HG03045 (cell line): ENCODE data around the gene KCP.

Experiments
- ATAC-seq: cut with Tn5 transposase; IDR thresholded peaks from one replicate; pipeline ENCODE4 v1.9.1; 2021; ENCODE audit warnings: mild to moderate bottlenecking, moderate library complexity; ENCODE audit not compliant: unreplicated experiment

KCP gene

DNA sequence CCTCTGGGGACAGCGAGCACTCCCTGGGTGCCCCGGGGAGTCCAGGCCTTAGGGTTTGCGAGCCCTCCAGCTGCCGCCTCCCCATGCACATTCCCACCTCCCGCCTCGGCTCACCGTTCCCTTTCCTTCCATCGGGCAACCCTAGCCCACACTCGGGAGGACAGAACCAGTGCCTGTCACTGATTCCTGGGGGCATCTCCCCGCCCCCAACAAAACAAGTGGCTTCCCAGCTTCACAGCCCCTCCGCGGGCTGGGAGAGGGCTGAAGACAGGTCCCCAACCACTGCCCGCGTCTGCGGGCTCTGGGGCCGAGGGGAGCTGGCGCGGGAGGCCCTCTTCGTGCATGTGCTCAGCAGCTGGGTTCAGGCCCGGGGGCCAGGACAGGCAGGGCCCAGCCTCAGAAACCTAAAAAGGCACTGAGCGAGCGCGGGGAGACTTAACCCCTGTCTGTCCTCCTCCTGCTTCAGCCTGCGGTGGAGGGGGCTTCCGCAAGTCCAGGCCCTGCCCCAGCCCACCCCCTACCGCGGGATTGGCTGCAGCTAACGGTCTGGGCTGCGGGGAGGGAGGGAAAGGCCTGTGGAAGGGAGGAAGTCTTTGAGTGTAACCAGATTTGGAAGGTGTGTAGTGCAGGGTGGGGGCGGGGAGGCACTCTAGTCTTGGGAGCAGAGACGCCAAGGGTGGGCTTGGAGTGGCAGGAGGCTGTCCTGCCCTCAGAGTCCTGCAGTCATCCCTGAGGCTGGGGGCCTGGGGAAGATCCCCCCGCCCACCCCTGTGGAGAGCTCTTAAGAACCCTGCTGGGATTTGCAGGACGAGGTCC lies 79.1 kb downstream of the KCP start:
- ATAC-seq: no peak

DNA sequence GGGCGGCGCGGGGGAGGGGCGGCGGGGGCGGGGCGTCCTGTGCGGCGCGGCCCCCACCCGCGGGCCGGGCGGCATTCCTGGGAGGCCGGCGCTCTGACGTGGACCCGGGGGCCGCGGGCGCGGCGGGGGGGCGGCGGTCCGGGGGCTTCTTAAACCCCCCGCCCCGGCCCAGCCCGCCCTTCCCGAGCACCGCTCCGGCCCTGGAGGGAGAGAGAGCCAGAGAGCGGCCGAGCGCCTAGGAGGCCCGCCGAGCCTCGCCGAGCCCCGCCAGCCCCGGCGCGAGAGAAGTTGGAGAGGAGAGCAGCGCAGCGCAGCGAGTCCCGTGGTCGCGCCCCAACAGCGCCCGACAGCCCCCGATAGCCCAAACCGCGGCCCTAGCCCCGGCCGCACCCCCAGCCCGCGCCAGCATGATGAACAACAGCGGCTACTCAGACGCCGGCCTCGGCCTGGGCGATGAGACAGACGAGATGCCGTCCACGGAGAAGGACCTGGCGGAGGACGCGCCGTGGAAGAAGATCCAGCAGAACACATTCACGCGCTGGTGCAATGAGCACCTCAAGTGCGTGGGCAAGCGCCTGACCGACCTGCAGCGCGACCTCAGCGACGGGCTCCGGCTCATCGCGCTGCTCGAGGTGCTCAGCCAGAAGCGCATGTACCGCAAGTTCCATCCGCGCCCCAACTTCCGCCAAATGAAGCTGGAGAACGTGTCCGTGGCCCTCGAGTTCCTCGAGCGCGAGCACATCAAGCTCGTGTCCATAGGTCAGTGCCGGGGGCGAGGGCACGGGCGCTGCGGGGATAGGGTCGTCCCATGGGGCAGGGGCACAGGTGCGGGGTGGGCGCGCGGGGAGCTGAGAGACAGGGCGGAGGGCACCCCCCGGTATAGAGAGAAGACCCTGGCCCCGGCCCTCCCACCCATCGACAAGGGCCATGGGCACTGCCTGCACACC lies 80.0 kb downstream of the KCP start, which contains the start of gene FLNC:
TSS of gene FLNC (plus strand) at position 176 of the 947 bp plus-strand sequence. CDS start at position 408, 232 bp downstream.
- no peak for ATAC-seq

DNA sequence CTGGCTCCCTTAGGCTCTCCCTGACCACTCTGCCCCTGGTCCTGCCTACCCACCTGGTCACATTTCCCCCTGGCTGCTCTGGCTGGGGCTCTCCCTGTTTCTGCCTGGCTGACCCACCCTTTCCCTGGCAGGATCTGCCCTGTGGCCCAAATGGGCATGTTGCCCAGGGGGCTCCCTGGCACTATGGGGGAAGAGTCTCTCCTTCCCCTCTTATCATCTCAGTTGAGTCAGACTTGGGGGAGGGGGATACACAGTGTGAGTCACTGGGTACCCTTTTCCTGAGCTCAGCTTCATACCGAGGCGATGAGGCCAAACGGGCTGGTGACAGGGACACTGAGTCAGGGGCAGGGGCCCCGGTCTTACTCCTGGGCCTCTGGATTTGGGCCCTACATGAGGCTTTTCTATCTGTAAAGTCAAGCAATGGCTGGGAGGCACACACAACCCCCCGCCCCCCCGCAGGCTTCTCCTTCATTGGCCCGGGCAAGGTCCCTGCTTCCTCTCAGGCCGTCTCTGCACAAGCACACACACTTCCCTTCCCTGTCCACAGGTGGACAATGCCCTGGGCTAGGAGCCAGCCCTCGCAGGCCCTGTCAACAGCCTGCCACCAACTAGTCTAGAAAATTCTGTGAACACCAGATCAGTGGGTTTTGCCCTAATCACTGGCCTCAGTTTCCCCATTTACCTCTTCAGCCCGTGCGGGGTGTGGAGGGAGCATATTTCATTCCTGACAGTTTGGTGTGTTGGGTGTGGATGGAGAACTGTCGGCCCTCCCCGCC lies 80.9 kb downstream of the KCP start:
- no peak for ATAC-seq

DNA sequence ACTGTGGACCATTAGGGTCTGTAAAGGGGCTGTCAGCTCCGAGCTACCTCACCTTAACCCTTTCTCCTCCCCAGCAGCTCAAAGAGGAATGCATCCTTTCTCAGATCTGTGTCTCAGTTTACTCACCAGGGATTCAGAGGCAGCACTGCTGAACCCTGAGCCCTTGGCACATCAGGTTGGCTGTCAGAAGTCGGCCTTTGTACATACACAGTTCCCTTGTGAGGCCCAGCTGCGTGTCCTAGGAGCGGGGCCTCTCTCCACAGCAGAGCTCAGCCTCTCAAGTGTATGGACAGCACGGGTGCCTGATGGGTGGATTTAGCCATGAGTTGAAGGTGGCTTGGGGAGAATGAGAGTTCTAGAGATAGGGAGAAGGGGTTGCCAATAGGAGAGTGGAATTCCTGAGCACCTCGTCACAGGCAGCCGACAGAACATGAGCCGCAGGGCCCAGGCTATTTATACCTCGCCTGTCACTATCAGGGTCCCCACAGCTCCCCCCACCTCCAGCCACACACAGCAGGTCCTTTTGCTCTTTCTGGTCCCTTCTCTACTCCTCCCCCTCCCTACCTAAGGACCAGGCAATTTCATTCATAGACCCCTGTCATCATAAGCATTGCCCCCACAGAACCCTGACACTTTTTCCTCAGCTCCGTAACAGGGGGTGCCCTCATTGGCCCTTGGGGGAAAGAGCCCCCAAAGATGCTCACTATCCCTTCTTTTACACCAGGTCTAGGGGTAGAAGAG lies 82.4 kb downstream of the KCP start:
- no peak for ATAC-seq

DNA sequence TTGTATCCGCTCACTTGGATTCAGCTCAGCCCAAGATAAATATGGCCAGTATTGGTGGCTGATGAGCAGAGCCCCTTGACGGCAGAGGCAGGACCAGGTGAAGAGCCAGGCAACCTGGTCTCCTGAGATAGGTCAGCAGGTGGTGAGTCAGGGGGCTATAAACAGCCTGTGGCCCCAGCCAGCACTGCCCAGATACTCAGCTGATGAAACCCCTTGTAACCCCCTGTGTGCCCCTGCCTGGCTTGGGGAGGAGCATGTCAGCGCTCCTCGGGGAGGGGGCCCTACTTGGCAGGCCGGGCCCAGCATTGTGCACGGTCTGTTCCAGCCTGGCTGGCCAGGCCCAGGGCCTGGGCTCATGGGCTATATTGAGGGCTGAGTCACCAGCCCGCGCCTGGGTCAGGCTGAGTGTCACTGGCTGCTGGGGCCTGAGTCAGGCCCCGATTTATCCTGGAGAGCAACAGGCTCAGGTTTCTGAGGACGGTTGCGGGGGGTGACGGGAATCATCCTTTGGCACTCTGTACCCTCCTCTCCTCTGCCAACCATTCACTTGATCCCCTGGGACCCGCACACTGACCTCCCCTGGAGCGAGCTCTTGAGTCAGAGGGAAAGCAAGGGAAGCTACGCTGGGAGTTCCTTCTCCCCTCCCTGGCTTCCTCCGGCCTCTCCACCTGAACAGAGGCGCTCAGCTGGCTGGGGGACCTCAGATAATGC lies 83.1 kb downstream of the KCP start:
- ATAC-seq: no peak

DNA sequence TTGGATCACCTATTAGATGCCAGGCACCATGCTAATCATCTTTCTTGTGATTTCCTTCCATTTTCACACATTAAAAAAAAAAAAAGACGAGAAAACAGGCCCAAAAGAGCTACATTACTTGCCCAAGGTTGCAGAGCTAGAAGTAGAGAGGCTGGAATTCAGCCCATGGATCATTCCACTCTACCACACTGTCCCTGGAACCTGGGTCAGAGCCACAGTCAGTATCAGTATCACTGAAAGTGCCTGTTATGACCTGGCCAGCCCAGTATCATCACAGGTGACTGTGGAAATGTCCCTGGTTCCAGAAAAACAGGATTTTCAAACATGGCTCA lies 83.6 kb downstream of the KCP start:
- no peak for ATAC-seq
